Pancreas (tissue), 10 donors: ENCODE data around the gene DMD. TPM values are rescaled to one million over a fixed set of nuclear protein-coding genes. Genes with fewer than 3 reads are reported as not detected.

Experiments used
- ATAC-seq, 4 donors: fragments of 200-7000 bp; cut with Tn5 transposase; one replicate each; pipeline versions ENCODE4 v1.8.0 to v1.9.1; 2020; ENCODE audit warnings: mild to moderate bottlenecking in 4 of 4, moderate library complexity in 4 of 4
- DNase-seq, 6 donors: peaks; one replicate each; pipeline ENCODE4 v3.0.0-alpha.2; 2020
- FAIRE-seq: peaks from 2 replicates; lab custom pipeline; 2012; peaks lifted over from hg19 to GRCh38; lab: Jason Lieb, UNC
- H3K27ac ChIP-seq, 4 donors: fragments of 200-600 bp; sonication (generic); 1 replicate in 3 of 4; 2 replicates in 1 of 4; pipeline versions ENCODE4 v1.5.0 to v1.8.0; 2020
- H3K27me3 ChIP-seq, 4 donors: fragments of 200-600 bp; one replicate each; pipeline ENCODE4 v1.8.0; 2021
- H3K36me3 ChIP-seq, 3 donors: fragments of 200-600 bp; sonication (generic) in 1 of 3; one replicate each; pipeline versions ENCODE4 v1.5.0 to v1.8.0; 2020 to 2021
- H3K4me1 ChIP-seq, 3 donors: fragments of 200-600 bp; one replicate each; pipeline ENCODE4 v1.8.0; 2021
- H3K4me3 ChIP-seq, 4 donors: fragments of 200-600 bp; sonication (generic) in 2 of 4; one replicate each; pipeline versions ENCODE4 v1.5.0 to v1.8.0; 2020 to 2021
- H3K9me3 ChIP-seq, 4 donors: fragments of 200-600 bp; one replicate each; pipeline ENCODE4 v1.8.0; 2021
- CTCF ChIP-seq, 4 donors: fragments of 200-600 bp; sonication (generic) in 3 of 4; IDR thresholded peaks; one replicate each; pipeline versions ENCODE4 v1.5.0 to v1.8.0; 2021; ENCODE audit warnings: antibody characterized with exemption in 4 of 4
- WGBS, 2 donors: extraction: QIAGEN DNeasy Blood & Tissue Kit; methylation state at CpG; one replicate each; pipeline ENCODE4 v1.1.7; 2013; 5-methylcytosine and 5-hydroxymethylcytosine counted together
- intact Hi-C, 3 donors: fragments of 100-400 bp; cut with DNase I; formaldehyde crosslinking; loops; one replicate each; pipeline versions ENCODE4 v1.11.1 to v1.14.2; 2022
- polyA plus RNA-seq, 2 donors: library from polyadenylated mRNA; stranded (reverse); fragments of 200-250 nt; gene quantifications; one replicate each; pipeline ENCODE4 v1.2.3, GENCODE V29; 2013
- total RNA-seq, 6 donors: library from RNA; stranded (reverse); fragmentation: NEBNext Ultra II Directional in 4 of 6; extraction: Animal tissue kit (Norgen Biotek cat#: 25700) in 4 of 6; gene quantifications; one replicate each; pipeline versions ENCODE4 v1.2.1 to v1.2.4, GENCODE V29; 2021 to 2023
- donor health status: healthy with polysubstance abuse.
- donor health status: DM: no; HTN: no; CAD: no; lungs with moderate emphysema.
- donor health status: DM: no; HTN: no; CAD: no.
- donor health status: control.
- donor health status: control.
- donor health status: Bipolar disorder and iron deficiency.
- donor health status: DM: yes; HTN: yes; CAD: no.
- donor health status: DM: no; HTN: no; CAD: no.
- donor health status: DM: no; HTN: no; CAD: no.
- donor health status: DM: yes; HTN: yes; CAD: no.

The DMD gene
- total and polyA plus RNA-seq, 8 donors = 9.1 to 46.5 (median 32.1) TPM

GRCh38 chrX:31279359-31279758 is 1932.0 kb downstream of the DMD start:
- intact Hi-C loops = no loop called here
- no peak for FAIRE-seq
- Histone ChIP-seq H3K27me3 (peaks cover 0 to 8% (median 0%) of the 10 kb centered on the region in 4 donors), H3K4me1 (peaks cover 0 to 4% (median 3%) of the 10 kb centered on the region in 3 donors), H3K4me3 (no peak overlapping the region), H3K9me3 (no peaks in the 10 kb centered on the region), H3K27ac (no peak overlapping the region), H3K36me3 (no peaks in the 10 kb centered on the region)
- DNase-seq = no peak
- no peak for ATAC-seq
- no peak for TF ChIP-seq CTCF (IDR thresholded peaks at IDR 0.05)
- WGBS, 2 donors = 74 to 79% methylated on average over 2 of the region's 2 CpGs

- Histone ChIP-seq H3K27me3 (no peaks in the 10 kb centered on the region), H3K9me3 (no peaks in the 10 kb centered on the region), H3K4me3 (no peak overlapping the region), H3K27ac (peak overlapping the region in 2 of 4 donors; percentile 16 to 61), H3K4me1 (peaks cover 0 to 9% (median 4%) of the 10 kb centered on the region in 3 donors), H3K36me3 (no peaks in the 10 kb centered on the region)
- intact Hi-C loops = no loop called here
- DNase-seq (no peak), FAIRE-seq (no peak), ATAC-seq (peak in 1 of 4 donors; percentile 63)
- WGBS, 2 donors = 15 to 20% methylated on average over 4 of the region's 4 CpGs
- no peak for TF ChIP-seq CTCF (IDR thresholded peaks at IDR 0.05)
Observed at GRCh38 chrX:31272472-31272775, 1938.9 kb downstream of the DMD start.

GRCh38 chrX:31271615-31272471 is 1939.5 kb downstream of the DMD start:
- no peak for TF ChIP-seq CTCF (IDR thresholded peaks at IDR 0.05)
- FAIRE-seq (no peak), ATAC-seq (peak; percentile 18 to 54 (median 29)), DNase-seq (no peak)
- Histone ChIP-seq H3K4me1 (peaks cover 0 to 9% (median 4%) of the 10 kb centered on the region in 3 donors), H3K27me3 (no peaks in the 10 kb centered on the region), H3K27ac (peak overlapping the region in 2 of 4 donors; percentile 16 to 61), H3K36me3 (no peaks in the 10 kb centered on the region), H3K4me3 (no peak overlapping the region), H3K9me3 (no peaks in the 10 kb centered on the region)
- WGBS, 2 donors = 41% methylated on average over 7 of the region's 7 CpGs
- intact Hi-C loops = no loop called here

- Histone ChIP-seq H3K9me3 (no peaks in the 10 kb centered on the region), H3K4me1 (peaks cover 0 to 9% (median 4%) of the 10 kb centered on the region in 3 donors), H3K4me3 (no peak overlapping the region), H3K27ac (no peak overlapping the region), H3K27me3 (no peaks in the 10 kb centered on the region), H3K36me3 (no peaks in the 10 kb centered on the region)
- 49 to 72% methylated on average over 3 of the region's 3 CpGs for whole genome bisulfite sequencing, 2 donors
- no peak for TF ChIP-seq CTCF (IDR thresholded peaks at IDR 0.05)
- FAIRE-seq (no peak), DNase-seq (no peak), ATAC-seq (no peak)
- intact Hi-C loops = no loop called here
Observed at GRCh38 chrX:31269914-31270313, 1941.4 kb downstream of the DMD start.

GRCh38 chrX:31268359-31268758 is 1943.0 kb downstream of the DMD start:
- FAIRE-seq (no peak), DNase-seq (no peak)
- 9 to 40% methylated on average over 4 of the region's 4 CpGs for WGBS, 2 donors

More at GRCh38 chrX:31268359-31268758, 1943.0 kb downstream of the DMD start:
- no peak for TF ChIP-seq CTCF (IDR thresholded peaks at IDR 0.05)
- Histone ChIP-seq H3K36me3 (no peaks in the 10 kb centered on the region), H3K4me3 (no peak overlapping the region), H3K4me1 (peaks cover 0 to 3% (median 0%) of the 10 kb centered on the region in 3 donors), H3K27me3 (no peaks in the 10 kb centered on the region), H3K27ac (peak overlapping the region in 2 of 4 donors; percentile 87 to 89), H3K9me3 (no peaks in the 10 kb centered on the region)
- ATAC-seq = no peak
- intact Hi-C loops = no loop called here
